ENCODE results near the gene ANAPC10. TPM values are rescaled to one million over a fixed set of nuclear protein-coding genes. Genes with fewer than 3 reads are reported as not detected.
"Not testable (repeated sequence)": the region's sequence is repeated elsewhere in the genome, so short reads cannot be mapped to it uniquely, and the experiment has no call there.

ANAPC10 gene, protein sequence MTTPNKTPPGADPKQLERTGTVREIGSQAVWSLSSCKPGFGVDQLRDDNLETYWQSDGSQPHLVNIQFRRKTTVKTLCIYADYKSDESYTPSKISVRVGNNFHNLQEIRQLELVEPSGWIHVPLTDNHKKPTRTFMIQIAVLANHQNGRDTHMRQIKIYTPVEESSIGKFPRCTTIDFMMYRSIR
- 26.6 and 28.3 TPM in 2 replicates for total RNA-seq (2014; rRNA removed; shearing (Covaris generic))
- 36.5 and 41.0 TPM in 2 replicates for polyA plus RNA-seq (2014; cell fraction: nucleus; rRNA removed)

- DNase-seq (ENCODE audit: extremely low read depth, low read depth), result peak; percentile 95
These were observed at the start of gene ANAPC10, which contains the start of gene ABCE1 for GRCh38 chr4:145097821-145098674. Gene ANAPC10, minus strand, starts transcription at chr4:145098196. Its CDS starts 2,097 bp downstream, at chr4:145096099. Gene ABCE1, plus strand, starts transcription at chr4:145098311. Its CDS starts 6,102 bp downstream, at chr4:145104413.

DNA sequence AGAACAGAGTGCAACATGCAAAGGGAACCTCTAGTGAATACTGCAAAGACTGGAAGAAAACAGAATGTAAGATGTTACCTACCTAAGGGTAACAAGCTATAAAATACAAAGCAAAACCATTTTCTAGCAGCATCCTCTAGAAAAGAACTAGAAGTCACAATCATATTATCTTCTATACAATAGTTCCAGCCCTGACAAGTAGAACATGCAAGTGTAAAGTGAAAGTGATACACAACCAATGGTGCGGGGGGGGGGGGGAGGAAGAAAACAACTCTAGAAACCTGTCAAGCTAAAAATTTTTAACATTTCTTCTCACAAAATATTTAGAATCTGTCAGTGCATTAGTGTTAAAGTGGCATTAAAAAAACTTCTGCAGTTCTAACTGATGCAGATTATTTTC is 38.2 kb upstream of the ANAPC10 start:
- not testable (repeated sequence) for DNase-seq (ENCODE audit: extremely low read depth, low read depth)

DNA sequence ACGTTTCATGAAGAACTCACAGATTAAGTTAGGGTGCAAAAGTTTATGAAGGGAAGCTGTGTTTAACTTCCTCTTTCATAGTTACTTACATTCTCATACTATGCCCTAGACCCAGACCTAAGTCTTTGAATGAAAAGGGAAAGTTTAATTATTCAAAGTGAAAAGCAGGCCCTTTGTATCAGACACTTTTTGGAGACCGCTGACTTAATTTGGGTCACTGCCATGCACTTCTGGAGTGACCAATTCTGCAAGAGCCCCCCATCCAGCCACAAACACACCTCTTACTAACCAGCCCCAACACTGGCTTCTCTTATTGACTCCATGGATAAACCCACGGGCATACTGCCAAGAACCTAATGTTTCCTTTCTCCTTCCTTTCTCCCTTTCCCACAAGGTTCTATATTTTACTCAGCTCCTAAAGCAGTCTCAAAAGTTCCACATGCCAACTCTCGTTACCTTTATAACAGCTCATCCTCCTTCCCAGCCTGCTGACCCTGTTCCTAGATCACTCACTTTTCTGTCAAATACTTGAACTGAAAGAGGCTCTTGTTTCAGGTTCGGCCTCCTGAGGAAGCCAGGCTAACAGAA is 34.6 kb upstream of the ANAPC10 start:
- no peak for DNase-seq (ENCODE audit: extremely low read depth, low read depth)

- no peak for DNase-seq (ENCODE audit: extremely low read depth, low read depth)
These were observed 33.9 kb upstream of the ANAPC10 start for GRCh38 chr4:145131848-145132247.

DNA sequence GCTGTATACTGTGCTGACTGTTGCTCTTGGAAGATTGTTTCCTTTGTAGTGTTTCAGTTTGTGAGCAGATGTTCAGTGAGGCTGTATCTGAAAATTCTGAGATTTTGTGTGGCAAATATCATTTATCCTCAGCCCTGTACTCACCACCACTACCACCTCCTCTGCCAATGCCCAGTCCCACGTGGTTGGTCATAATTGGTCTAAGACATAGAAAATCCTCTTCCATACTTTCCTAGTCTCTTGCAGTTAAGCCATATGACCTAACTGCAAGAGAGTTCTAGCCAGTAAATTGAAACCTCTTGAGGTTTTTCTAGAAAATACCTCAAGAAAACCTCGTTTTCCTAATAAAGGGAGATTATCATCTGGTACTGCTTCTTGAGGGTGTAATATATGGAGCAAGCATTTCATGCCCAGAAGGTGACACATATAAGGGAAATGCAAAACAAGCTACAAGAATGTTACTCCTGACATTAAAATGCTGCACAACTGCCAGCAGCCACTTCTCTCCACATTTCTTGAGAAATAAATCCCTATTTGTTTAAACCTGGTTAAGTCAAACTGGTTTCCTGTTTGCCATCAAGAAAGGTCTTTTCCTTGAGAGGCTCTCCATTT is 32.9 kb upstream of the ANAPC10 start:
- DNase-seq (ENCODE audit: extremely low read depth, low read depth), result no peak

- DNase-seq (ENCODE audit: extremely low read depth, low read depth), result no peak
These were observed 32.1 kb upstream of the ANAPC10 start for GRCh38 chr4:145130130-145130529.

DNA sequence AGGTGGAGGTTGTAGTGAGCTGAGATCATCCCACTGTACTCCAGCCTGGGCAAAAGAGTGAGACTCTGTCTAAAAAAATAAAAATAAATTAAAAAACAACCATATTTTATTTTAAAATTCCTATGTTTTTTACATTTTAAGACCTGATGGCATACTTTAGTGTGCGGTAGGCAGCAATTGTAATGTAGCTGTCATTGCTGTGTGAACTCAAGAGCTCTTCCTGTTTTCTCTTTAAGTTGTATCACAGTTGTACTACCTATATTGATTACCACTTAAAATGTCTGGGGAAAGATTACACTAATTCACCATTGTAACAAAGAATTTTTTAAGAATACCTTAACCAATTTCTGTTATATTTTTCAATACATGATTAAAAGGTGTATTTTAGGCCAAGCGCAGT is 27.4 kb upstream of the ANAPC10 start:
- no peak for DNase-seq (ENCODE audit: extremely low read depth, low read depth)

- DNase-seq (ENCODE audit: extremely low read depth, low read depth), result no peak
These were observed 10.1 kb upstream of the ANAPC10 start for GRCh38 chr4:145108128-145108527.

- DNase-seq (ENCODE audit: extremely low read depth, low read depth), result no peak
These were observed 9.1 kb upstream of the ANAPC10 start for GRCh38 chr4:145107126-145107525.

GRCh38 chr4:145103496-145103895 is 5.5 kb upstream of the ANAPC10 start:
- no peak for DNase-seq (ENCODE audit: extremely low read depth, low read depth)

- DNase-seq (ENCODE audit: extremely low read depth, low read depth), result no peak
These were observed 4.6 kb upstream of the ANAPC10 start for GRCh38 chr4:145102619-145103018.

DNA sequence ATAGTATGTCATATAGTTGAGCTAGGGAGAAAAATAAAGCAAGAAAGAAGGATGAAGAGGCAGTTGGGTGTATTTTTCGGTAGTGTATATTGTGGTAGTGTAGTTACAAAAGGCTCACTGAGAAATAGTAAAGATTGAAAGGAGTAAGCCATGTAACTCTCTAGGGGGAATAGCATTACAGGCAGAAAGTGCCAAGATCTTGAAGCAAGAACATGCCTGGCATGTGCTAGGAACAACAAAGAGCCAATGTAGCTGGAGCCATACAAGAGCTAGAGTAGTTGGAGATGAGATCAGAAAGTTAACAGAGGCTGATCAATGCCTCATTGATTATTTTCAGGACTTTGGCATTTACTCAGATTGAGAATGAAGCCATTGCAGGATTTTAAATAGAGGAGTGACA is 3.1 kb upstream of the ANAPC10 start:
- no peak for DNase-seq (ENCODE audit: extremely low read depth, low read depth)

- no peak for DNase-seq (ENCODE audit: extremely low read depth, low read depth)
These were observed 1.7 kb upstream of the ANAPC10 start for GRCh38 chr4:145099653-145100052.

- DNase-seq (ENCODE audit: extremely low read depth, low read depth), result peak; percentile 36
These were observed 660 bp upstream of the ANAPC10 start for GRCh38 chr4:145098675-145099037.

- DNase-seq (ENCODE audit: extremely low read depth, low read depth), result no peak
These were observed 620 bp downstream of the ANAPC10 start for GRCh38 chr4:145097331-145097820.

DNA sequence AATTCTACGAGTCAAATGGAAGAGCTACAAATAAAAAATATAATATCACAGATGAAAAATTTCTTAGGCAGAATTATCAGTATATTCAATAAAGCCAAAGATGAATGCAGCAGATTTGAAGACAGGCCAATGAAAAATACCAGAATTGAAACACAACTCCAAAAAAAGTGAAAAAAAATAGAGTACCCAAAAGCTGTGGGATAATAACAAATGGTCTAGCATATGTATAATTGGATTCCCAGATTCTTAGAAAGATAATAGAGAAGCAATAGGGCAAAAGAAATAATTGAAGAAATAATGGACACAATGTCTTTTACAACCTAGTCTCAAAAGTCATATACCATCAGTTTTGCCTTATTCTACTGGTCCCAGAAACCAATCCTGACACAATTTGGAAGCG is 4.4 kb downstream of the ANAPC10 start:
- no peak for DNase-seq (ENCODE audit: extremely low read depth, low read depth)

DNA sequence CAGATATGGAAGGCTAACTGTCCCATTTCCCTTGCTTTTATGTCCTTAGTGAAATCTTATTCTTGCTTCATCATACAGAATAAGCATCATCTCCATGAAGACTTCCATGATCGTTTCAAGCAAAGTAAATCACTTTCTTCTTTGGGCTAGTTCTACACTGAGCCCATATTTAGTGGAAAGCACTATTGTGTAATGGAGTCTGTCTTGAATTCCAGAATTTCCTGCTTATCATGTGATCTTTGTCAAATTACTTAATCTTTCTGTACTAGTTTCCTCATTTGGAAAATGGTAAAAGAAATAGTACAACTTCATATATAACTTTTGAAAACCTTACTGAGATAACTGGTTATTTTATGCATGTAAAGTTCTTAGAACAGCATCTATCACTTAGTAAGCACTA is 7.6 kb downstream of the ANAPC10 start:
- no peak for DNase-seq (ENCODE audit: extremely low read depth, low read depth)

DNA sequence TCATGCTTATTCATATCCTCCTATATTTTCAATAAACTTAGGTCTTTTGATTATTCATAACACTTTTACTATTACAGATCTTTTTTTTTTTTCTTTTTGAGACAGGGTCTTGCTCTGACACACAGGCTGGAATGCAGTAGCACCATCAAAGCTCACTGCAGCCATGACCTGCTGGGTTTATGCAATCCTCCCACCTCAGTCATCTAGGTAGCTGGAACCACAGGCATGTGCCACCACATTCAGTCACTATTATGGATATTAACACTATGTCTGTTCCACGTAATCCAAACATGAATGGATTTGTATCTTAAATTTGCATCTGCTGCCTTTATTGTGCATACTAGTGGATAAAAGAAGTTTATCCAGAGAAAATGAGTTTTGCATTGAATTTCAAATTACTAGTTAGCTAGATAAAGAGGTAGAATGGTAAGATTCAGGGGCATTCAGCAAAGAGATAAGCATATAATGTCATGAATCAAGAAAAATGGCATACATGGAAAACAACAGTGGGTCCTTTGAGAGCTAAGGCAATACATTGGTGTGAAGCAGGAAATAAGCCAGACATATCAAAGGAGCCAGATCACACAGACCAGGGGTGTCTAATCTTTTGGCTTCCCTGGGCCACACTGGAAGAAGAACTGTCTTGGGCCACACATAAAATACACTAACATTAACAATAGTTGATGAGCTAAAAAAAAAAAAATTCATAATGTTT is 13.9 kb downstream of the ANAPC10 start:
- no peak for DNase-seq (ENCODE audit: extremely low read depth, low read depth)

DNA sequence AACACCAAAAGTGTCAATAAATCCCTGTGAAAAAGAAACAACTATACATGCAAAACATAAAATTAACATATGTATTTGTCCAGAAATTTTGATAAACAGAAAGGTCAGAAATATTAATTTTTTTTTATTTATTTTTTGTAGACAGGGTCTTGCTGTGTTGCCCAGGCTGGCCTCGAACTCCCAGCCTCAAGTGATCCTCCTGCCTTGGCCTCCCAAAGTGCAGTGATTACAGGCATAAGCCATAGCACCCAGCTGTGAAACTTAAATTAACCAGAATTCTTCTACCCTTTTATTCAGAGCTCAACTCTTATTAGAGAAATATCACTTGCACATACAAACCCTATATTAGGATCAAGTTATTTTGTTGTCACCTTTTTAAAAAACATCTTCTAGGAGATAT is 16.2 kb downstream of the ANAPC10 start:
- DNase-seq (ENCODE audit: extremely low read depth, low read depth), result no peak

DNA sequence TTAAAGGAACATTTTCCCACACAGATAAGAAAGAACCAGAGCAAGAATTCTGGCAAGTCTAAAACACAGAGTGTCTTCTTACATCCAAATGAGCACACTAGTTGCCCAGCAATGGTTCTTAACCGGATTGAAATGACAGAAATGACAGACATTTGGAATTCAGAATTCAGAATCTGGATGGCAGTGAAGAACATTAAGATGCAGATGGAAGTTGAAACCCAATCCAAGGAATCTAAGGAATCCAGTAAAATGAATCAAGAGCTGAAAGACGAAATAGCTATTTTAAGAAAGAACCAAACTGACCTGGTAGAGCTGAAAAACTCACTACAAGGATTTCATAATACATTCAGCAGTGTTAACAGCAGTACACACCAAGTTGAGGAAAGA is 21.5 kb downstream of the ANAPC10 start:
- DNase-seq (ENCODE audit: extremely low read depth, low read depth), result no peak
